ENCODE measurements around the gene DTWD1.
"Not testable (repeated sequence)": the region's sequence is repeated elsewhere in the genome, so short reads cannot be mapped to it uniquely, and the experiment has no call there.

DTWD1 gene

DNA sequence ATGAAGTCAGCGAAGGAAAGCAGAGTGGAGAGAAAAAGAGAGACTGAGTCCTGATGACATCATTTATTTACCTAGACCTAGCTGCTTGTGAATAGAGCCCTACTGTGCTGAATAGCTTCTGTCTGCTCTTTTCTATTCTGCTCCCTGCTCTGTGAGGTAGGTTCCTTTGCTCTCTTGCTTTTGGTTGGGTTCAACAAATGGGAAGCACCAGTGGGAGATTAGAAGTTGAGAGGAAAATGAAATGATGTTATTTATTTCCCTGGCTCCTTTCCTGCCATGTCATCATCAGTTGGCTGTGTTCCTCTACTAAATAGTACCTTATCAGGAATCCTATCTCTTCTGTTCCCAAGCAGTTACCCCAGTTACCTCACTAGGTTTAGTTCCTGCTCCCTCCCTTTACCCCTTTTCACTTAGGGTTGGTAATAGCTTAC, 23.5 kb downstream of the DTWD1 start:
- H3K27ac ChIP-seq: peak overlapping the region in 5 of 21 experiments; percentile 12 to 55 (median 22)

GRCh38 chr15:49645277-49645676, 24.4 kb downstream of the DTWD1 start:
- H3K4me3 ChIP-seq: no peak overlapping the region
- H3K27ac ChIP-seq: peak overlapping the region in 7 of 21 experiments; percentile 13 to 55 (median 29)

More for the DNA sequence above, 23.5 kb downstream of the DTWD1 start:
- no peak overlapping the region for H3K4me3 ChIP-seq

DNA sequence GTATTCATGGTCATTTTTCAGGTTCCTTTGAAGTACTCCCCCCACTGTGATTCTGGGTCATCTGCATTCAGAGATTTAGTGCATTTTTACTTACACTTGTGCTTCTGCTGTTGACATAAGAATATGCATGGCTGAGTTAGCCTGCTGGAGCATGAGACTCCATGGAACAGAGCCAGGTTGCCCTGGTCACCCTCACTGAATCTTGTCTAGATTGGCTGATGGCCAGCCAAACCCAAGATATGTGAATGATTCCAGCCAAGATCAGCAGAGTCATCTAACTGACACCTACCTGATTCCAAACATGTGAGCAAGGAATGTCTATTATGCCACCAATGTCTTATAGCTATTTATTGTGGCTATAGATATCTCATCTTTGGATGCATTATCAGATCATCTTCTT, 25.1 kb downstream of the DTWD1 start:
- no peak overlapping the region for H3K4me3 ChIP-seq
- H3K27ac ChIP-seq: peak overlapping the region in 8 of 21 experiments; percentile 1 to 52 (median 22)

DNA sequence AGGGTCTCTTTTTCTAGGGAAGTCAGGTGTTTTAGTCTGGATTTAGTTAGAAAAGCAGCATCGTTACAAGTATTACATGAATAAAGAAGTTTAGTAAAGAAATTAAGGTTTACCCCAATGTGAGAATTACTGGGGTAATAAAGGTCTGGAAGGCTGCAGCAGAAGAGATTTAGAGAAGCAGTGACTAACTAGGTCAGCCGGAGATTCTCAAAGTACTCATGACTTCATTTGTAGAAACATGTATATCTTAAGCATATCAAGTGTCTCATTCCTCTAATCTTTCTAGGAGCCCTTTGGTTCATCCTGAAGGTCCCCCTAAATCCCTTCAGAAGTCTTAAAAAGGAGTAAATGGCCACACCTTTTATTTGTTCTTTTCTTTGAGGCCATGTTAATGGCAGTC, 26.0 kb downstream of the DTWD1 start:
- peak overlapping the region in 3 of 21 experiments; percentile 13 to 47 (median 19) for H3K27ac ChIP-seq

DNA sequence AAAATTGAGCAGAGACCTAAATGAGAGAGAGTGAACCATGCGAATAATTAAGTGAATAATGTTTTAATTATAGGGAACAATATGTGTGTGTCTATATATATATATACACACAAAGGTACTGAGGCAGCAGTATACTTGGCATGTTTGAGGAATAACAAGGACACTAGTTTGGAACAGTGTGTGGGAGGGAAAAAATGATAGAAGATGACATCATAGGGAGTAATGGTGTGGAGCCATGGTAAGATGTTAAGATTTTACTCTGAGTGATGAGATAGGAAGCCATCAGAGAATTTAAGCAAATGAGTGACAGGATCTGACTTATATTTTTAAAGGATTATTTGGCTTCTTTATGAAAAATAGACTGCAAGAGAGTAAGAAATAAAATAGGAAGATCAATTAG, 29.1 kb downstream of the DTWD1 start:
- H3K4me3 ChIP-seq: no peak overlapping the region
- H3K27ac ChIP-seq: no peak overlapping the region

More for the DNA sequence above, 26.0 kb downstream of the DTWD1 start:
- H3K4me3 ChIP-seq: no peak overlapping the region

- H3K27ac ChIP-seq: no peak overlapping the region
- no peak overlapping the region for H3K4me3 ChIP-seq
These were observed 29.8 kb downstream of the DTWD1 start for GRCh38 chr15:49650676-49651075.

DNA sequence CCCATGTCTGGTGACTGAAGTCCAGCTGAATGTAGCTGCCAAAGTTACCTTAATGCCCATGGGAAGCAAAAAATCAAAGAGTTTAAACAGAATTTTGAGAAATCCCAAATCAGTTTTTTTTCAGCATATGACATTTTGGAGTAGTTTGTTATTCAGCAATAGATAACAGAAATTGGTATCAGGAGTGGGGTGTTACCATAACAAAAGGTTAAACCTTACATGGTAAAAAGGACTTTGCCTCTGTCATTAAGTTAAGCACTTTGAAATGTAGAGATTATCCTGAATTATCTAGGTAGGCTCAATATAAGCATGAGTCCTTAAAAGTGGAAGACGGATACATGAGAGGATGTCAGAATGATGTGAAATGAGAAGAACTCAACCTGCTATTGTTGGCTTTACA, 32.1 kb downstream of the DTWD1 start:
- Histone ChIP-seq H3K27ac (no peak overlapping the region), H3K4me3 (no peak overlapping the region)

DNA sequence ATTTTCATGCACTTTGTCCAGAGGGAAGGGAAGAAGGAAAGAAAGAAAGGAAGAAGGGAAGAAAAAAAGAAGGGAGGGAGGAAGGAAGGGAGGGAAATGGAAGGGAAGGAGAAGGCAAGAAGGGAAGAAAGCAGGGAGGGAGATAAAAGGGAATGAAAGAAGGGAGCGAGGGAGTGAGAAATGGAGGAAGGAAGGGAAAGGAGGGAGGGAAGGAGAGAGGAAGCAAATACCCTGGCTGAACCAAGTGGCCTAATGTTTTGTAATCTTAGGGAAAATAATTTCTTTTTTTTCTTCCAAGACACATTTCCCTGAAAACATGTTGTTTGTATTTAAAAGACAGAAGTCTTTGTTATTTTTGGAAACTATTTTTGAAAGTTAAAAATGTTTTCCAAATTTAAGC, 35.9 kb downstream of the DTWD1 start:
- peak overlapping the region in 1 of 21 experiments; percentile 45 for H3K27ac ChIP-seq
- no peak overlapping the region for H3K4me3 ChIP-seq

DNA sequence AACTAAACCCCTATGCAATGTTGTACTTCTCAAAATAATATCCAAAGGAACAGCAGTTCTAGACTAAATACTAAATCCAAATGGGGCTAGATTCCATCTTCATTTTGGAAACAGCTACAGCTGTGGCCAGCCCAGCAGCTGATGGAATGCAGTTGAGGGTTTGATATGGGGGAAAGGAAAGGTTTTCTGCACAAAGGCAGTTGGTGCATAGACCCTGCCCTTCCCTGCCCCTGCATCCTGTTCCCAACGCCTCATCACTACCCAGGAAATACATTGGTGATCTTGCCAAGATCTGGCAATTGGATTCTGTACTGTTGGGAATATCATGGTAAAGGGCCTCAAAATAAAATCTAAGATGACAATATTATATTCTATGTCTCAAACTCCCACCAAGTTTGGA, 43.9 kb downstream of the DTWD1 start:
- Histone ChIP-seq H3K4me3 (no peak overlapping the region), H3K27ac (no peak overlapping the region)

DNA sequence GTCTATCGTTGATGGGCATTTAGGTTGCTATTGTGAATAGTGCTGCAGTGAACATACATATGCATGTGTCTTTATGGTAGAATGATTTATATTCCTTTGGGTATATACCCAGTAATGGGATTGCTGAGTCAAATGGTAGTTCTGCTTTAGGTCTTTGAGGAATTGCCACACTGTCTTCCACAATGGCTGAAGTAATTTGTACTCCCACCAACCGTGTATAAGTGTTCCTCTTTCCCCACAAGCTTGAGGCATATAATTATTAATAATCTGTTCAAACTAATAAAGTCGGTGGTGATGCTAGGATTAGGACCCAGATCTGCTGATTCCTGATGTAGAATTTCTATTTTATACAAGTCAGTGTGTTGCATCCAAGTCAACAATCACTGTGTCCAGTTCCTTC, 45.6 kb downstream of the DTWD1 start:
- not testable (repeated sequence) for H3K27ac ChIP-seq, H3K4me3 ChIP-seq

- H3K4me3 ChIP-seq: no peak overlapping the region
These were observed 48.4 kb downstream of the DTWD1 start for GRCh38 chr15:49669288-49669687.

DNA sequence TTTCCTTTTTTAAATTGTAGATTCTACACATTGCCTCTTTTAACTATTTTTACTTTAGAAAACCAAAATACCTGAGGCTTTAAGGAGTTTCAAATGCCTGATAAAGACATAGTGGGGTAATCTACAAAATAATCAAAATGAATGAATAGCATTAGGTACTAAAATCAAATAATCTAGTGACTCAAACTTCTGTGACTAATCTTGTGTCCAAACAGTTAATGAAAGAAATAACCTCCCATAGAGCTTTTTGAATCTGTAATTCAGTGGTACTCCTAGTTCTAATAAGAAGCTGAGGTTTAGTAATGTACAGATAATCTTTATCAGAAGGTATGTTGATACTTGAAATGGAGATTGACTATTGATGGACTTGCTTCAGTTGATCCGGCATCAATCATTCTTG, 53.0 kb downstream of the DTWD1 start:
- no peak overlapping the region for H3K4me3 ChIP-seq
- H3K27ac ChIP-seq: peak overlapping the region in 5 of 21 experiments; percentile 17 to 56 (median 32)

More at GRCh38 chr15:49669288-49669687, 48.4 kb downstream of the DTWD1 start:
- H3K27ac ChIP-seq: no peak overlapping the region

- Histone ChIP-seq H3K27ac (peak overlapping the region in 11 of 21 experiments; percentile 4 to 65 (median 21)), H3K4me3 (no peak overlapping the region)
These were observed 53.5 kb downstream of the DTWD1 start for GRCh38 chr15:49674370-49674769.

- Histone ChIP-seq H3K4me3 (no peak overlapping the region), H3K27ac (peak overlapping the region in 11 of 21 experiments; percentile 4 to 65 (median 25))
These were observed 54.2 kb downstream of the DTWD1 start for GRCh38 chr15:49675041-49675440.

DNA sequence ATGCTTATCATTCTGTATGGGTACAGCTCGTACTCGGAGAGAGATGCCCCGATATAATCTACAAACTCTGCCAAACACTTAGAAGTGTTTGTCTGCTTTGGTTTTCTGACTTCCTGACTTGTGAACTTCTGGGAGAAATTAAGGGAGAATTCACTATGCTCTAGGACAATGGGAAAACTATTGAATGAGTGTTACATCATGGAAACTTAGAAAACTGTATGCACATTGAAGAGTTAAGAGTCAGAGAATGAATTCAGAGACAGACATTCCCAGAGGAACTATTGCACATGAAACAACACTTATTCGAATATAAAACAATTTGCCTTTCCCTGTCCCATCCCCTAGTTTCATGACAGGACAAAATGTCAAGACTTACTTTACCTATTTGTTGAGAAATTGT, 57.8 kb downstream of the DTWD1 start:
- Histone ChIP-seq H3K27ac (no peak overlapping the region), H3K4me3 (no peak overlapping the region)

GRCh38 chr15:49686599-49686998, 65.8 kb downstream of the DTWD1 start:
- Histone ChIP-seq H3K27ac (no peak overlapping the region), H3K4me3 (no peak overlapping the region)

- Histone ChIP-seq H3K4me3 (no peak overlapping the region), H3K27ac (no peak overlapping the region)
These were observed 67.4 kb downstream of the DTWD1 start for GRCh38 chr15:49688135-49688790.

- H3K27ac ChIP-seq: no peak overlapping the region
- no peak overlapping the region for H3K4me3 ChIP-seq
These were observed 71.8 kb downstream of the DTWD1 start for GRCh38 chr15:49692514-49693090.

GRCh38 chr15:49693498-49693897, 72.7 kb downstream of the DTWD1 start:
- H3K4me3 ChIP-seq: no peak overlapping the region
- no peak overlapping the region for H3K27ac ChIP-seq

DNA sequence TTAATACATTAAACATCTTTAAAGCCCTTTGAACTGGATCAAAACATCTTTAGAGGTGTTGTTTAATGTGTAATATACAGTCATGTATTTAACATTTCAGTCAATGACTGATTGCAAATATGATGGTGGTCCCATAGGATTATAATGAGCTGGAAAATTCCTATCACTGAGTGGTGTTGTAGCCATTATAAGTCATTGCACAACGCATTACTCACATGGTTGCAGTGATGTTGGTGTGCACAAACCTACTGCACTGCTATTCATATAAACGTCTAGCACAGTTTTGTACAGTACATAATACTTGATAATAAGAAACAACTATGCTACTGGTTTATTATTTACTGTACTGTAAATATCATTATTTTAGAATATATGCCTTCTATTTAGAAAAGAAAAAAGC, 75.6 kb downstream of the DTWD1 start:
- no peak overlapping the region for H3K4me3 ChIP-seq
- H3K27ac ChIP-seq: no peak overlapping the region

DNA sequence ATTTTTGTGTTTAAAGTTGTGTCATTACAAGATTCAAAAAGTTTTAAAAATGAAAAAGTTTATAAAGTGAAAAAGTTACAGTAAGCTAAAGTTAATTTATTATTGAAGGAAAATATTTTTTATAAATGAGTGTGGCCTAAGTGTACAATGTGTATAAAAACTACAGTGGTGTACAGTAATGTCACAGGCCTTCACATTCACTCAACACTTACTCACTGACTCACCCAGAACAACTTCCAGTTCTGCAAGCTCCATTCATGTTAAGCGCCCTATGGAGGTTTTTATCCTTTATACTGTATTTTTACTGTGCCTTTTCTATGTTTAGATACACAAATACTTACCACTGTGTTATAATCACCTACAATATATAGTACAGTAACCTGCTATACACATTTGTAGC, 76.3 kb downstream of the DTWD1 start:
- Histone ChIP-seq H3K4me3 (no peak overlapping the region), H3K27ac (no peak overlapping the region)

Measured in skin epidermis (tissue), 12 donors.